GM19438 (cell line): ENCODE data around the gene HOXA9.

Source experiments
- ATAC-seq: cut with Tn5 transposase; IDR thresholded peaks from one replicate; pipeline ENCODE4 v1.9.1; 2021; ENCODE audit warnings: low read depth; ENCODE audit not compliant: unreplicated experiment

Gene HOXA9

DNA sequence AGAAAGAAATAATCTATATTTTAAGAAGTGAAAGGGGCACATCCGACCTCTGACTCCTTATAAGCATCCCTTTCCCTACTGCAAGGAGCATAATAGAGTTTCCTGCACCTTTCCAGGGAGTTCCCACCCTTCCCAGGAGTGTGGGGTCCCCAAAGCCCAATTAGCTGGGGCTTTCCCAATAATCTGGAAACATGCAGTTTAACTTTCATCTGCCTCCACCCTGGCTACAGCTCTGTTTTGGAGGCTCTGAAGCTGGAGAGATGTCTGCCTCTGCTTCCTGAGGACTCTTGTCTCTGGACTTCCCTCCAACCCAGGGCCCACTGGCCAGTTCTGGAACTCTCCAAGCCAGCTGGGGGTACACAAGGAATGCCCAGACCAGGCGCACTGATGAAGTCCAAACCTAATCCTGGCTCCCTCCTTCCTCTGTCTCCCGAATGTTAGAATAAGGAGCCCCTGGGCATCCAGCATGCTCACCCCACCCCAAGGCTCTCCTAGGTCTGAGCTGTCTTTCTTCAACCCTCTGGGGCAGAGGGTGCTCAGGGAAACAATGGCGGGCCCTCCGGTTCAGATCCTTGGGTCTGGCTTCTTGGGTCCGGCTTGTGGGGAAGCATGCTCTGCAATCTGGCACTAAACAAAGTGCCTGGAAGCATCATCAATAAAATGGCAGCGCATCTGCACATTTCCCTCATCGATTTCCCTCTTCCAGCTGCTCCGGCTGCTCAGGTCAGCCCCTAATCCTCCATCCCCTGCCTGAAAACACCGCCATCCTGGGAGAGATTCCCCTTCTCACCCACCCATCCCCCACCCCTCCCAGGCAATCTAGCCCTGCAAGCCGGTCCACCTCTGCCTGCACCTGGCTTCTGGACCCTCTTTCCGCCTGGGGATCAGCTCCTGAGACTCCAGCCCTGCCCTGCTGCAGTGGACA is 48.1 kb downstream of the HOXA9 start:
- no peak for ATAC-seq

DNA sequence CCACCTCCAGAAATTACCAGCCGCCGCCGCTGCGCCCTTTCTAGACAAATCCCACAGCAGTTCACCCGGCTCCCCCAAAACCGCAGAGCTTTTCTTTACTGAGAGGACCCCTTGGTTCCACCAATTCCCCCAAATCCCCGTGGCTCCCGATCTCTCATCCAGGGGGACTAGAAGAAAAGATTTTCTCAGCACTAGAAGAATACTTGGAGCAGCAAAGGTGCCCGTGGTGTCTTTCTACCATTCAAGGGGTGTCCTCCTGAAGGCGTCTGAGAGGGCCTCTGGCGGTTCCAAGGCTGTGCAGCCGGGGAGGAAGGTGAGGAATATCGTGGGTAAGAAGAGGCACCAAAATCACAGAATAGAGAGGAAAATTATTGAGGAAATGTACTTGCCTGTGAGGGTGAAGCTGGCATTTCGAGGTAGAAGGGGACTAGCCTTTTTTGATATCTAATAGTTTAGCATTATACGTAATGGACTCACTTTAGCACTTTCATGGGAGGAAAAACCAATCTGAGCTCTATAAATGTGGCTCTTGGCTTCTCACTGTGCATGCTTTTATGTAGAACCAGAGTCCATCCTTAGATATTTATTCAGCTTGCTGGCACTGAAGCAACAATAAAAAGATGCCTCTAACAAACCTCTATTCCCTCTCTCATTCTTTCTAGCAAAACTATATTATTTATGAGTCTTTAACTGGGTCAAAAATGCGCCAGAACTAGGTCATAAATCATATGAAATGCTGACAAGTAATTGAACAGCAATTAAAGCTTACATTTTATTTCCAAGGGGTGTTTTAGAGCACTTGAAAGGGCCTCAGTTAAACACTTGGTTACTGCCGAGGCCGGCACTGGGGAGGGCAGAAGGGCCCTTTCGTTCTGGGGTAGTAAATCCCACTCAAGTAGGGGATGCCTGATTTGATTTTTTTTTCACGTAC is 49.0 kb downstream of the HOXA9 start:
- no peak for ATAC-seq

- no peak for ATAC-seq
Observed at GRCh38 chr7:27115221-27116026, 49.9 kb downstream of the HOXA9 start.

GRCh38 chr7:27114881-27115220 is 50.5 kb downstream of the HOXA9 start:
- ATAC-seq, result no peak

- ATAC-seq, result no peak
Observed at GRCh38 chr7:27113991-27114769, 51.2 kb downstream of the HOXA9 start.

- no peak for ATAC-seq
Observed at GRCh38 chr7:27112955-27113949, 52.1 kb downstream of the HOXA9 start.
